ENCODE data around the gene C12orf76. TPM values are rescaled to one million over a fixed set of nuclear protein-coding genes. Genes with fewer than 3 reads are reported as not detected.

The C12orf76 gene
- total RNA-seq, 1 experiment from 2014 or later = 18.3 TPM

GRCh38 chr12:110080410-110080809, 32.1 kb upstream of the C12orf76 start:
- H3K4me1 Mint-ChIP-seq = no peaks in the 10 kb centered on the region

GRCh38 chr12:110079477-110080400, 31.4 kb upstream of the C12orf76 start:
- Mint-ChIP-seq H3K4me1 (no peaks in the 10 kb centered on the region), H3K36me3 (no peaks in the 10 kb centered on the region), H3K27ac (no peak overlapping the region), H3K9me3 (peaks cover 3% of the 10 kb centered on the region), H3K4me3 (no peak overlapping the region), H3K27me3 (ENCODE audit: low read depth) (no peaks in the 10 kb centered on the region; the same call in none of the 2 replicates)
- TF ChIP-seq GABPB1 (CRISPR knock-in tag; IDR thresholded peaks at IDR 0.05) (peak; percentile 20; the same call in 1 of the 2 replicates), ZNF532 (CRISPR knock-in tag; IDR thresholded peaks at IDR 0.05; ENCODE audit: borderline replicate concordance) (no peak)
- DNase-seq (ENCODE audit: low spot score) (no peak), ATAC-seq (peak; percentile 47; the same call in 1 of the 2 replicates)
- ChIA-PET POLR2A (no interaction called here), CTCF (no interaction called here)

More at GRCh38 chr12:110080410-110080809, 32.1 kb upstream of the C12orf76 start:
- TF ChIP-seq SP1 (CRISPR knock-in tag; conservative IDR thresholded peaks at IDR 0.05) = no peak
- TF ChIP-seq NFE2L1 (CRISPR knock-in tag; IDR thresholded peaks at IDR 0.05) = no peak
- CTCF ChIA-PET = no interaction called here
- Mint-ChIP-seq H3K4me3 (no peak overlapping the region), H3K36me3 (no peaks in the 10 kb centered on the region), H3K9me3 (peaks cover 3% of the 10 kb centered on the region), H3K27ac (no peak overlapping the region), H3K27me3 (ENCODE audit: low read depth) (no peaks in the 10 kb centered on the region; the same call in none of the 2 replicates)
- POLR2A ChIA-PET = no interaction called here
- DNase-seq (ENCODE audit: low spot score) = no peak
- no peak for ATAC-seq

GRCh38 chr12:110077800-110078199, 29.5 kb upstream of the C12orf76 start:
- Mint-ChIP-seq H3K9me3 (peaks cover 3% of the 10 kb centered on the region), H3K4me3 (no peak overlapping the region), H3K36me3 (no peaks in the 10 kb centered on the region), H3K4me1 (peaks cover 3% of the 10 kb centered on the region; the same call in 1 of the 2 replicates), H3K27me3 (ENCODE audit: low read depth) (no peaks in the 10 kb centered on the region; the same call in none of the 2 replicates), H3K27ac (no peak overlapping the region)
- no peak for DNase-seq (ENCODE audit: low spot score)
- TF ChIP-seq ZNF263 (CRISPR knock-in tag; IDR thresholded peaks at IDR 0.05; ENCODE audit: low read depth) (no peak), ZNF121 (CRISPR knock-in tag; IDR thresholded peaks at IDR 0.05) (no peak), SP1 (CRISPR knock-in tag; conservative IDR thresholded peaks at IDR 0.05) (no peak), MAX (CRISPR knock-in tag; IDR thresholded peaks at IDR 0.05) (no peak), ZNF423 (CRISPR knock-in tag; IDR thresholded peaks at IDR 0.05) (no peak), HMGXB4 (CRISPR knock-in tag; IDR thresholded peaks at IDR 0.05) (no peak), SMAD4 (CRISPR knock-in tag; IDR thresholded peaks at IDR 0.05) (no peak), JAZF1 (CRISPR knock-in tag; IDR thresholded peaks at IDR 0.05) (no peak), TEAD1 (CRISPR knock-in tag; IDR thresholded peaks at IDR 0.05) (no peak)
- no peak for ATAC-seq
- ChIA-PET CTCF (interaction anchor here (0.6 kb wide), 1 partner anchor 147 kb away, joined by 3 read pairs; no protein-coding TSS in a partner anchor), POLR2A (no interaction called here)

Data from WTC11 (cell line).